Fibroblast of lung (primary cell): Measurements from ENCODE around the gene YJU2.

Experiments used
- EZH2 ChIP-seq: IDR thresholded peaks from 2 replicates; pipeline ENCODE4 v1.5.1; 2012; ENCODE audit warnings: low read length, control low read depth, mild to moderate bottlenecking; ENCODE audit errors: missing control alignments
- TF ChIP-seq, protein P1 (sequence below), 2 donors: IDR thresholded peaks in 1 of 2; conservative IDR thresholded peaks in 1 of 2; 1 replicate in 1 of 2; 2 replicates in 1 of 2; pipeline ENCODE4 v1.5.1; 2011 to 2012; ENCODE audit warnings: low read length in 2 of 2, control low read depth in 1 of 2, inconsistent platforms in 1 of 2, low read depth in 1 of 2, mild to moderate bottlenecking in 1 of 2

DNA sequence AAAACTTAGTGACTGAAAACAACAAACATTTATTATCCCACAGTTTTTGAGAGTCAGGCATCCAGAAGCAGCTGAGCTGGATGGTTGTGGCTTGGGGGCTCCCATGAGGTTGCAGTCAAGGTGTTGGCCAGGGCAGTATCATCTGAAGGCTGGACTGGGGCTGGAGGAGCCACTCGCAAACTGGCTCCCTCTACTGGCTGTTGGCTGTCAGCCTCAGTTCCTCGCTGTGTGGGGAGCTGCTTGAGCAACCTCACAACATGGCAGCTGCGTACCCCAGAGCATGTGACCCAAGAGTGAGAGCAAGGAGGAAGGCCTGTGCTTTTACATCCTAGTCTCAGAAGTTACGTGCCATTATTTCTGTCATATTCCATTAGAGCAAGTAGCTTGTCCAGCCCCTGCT lies 9.7 kb downstream of the YJU2 start:
- TF ChIP-seq, protein P1, sequence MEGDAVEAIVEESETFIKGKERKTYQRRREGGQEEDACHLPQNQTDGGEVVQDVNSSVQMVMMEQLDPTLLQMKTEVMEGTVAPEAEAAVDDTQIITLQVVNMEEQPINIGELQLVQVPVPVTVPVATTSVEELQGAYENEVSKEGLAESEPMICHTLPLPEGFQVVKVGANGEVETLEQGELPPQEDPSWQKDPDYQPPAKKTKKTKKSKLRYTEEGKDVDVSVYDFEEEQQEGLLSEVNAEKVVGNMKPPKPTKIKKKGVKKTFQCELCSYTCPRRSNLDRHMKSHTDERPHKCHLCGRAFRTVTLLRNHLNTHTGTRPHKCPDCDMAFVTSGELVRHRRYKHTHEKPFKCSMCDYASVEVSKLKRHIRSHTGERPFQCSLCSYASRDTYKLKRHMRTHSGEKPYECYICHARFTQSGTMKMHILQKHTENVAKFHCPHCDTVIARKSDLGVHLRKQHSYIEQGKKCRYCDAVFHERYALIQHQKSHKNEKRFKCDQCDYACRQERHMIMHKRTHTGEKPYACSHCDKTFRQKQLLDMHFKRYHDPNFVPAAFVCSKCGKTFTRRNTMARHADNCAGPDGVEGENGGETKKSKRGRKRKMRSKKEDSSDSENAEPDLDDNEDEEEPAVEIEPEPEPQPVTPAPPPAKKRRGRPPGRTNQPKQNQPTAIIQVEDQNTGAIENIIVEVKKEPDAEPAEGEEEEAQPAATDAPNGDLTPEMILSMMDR (conservative IDR thresholded peaks at IDR 0.05 in 1 of 2, IDR thresholded peaks at IDR 0.05 in 1 of 2; ENCODE audit: low read depth in 1 of 2, low read length in 2 of 2) = no peak
- no peak for TF ChIP-seq EZH2
